Cardiac muscle cell (in vitro differentiated cells and primary cell): ENCODE results near the gene UROC1. TPM values are rescaled to one million over a fixed set of nuclear protein-coding genes. Genes with fewer than 3 reads are reported as not detected.

Experiments
- DNase-seq, 2 donors: peaks; one replicate each; pipeline versions ENCODE4 v3.0.0 to v3.0.0-alpha.2; 2010 to 2017; ENCODE audit warnings: low read depth in 1 of 2, low spot score in 1 of 2
- H3K27ac ChIP-seq: fragments of 200-600 bp; sonication (generic); 2 replicates; pipeline ENCODE4 v1.5.1; 2016
- H3K27me3 ChIP-seq: fragments of 200-600 bp; sonication (generic); 2 replicates; pipeline ENCODE4 v1.6.0; 2016; ENCODE audit warnings: control low read depth
- H3K36me3 ChIP-seq: fragments of 200-600 bp; sonication (generic); 2 replicates; pipeline ENCODE4 v1.5.1; 2016; ENCODE audit warnings: control low read depth
- H3K4me1 ChIP-seq: fragments of 200-600 bp; sonication (generic); 2 replicates; pipeline ENCODE4 v1.8.1; 2017; ENCODE audit warnings: low read depth, mild to moderate bottlenecking, mixed run types
- H3K4me3 ChIP-seq: fragments of 200-600 bp; sonication (generic); 2 replicates; pipeline ENCODE4 v1.5.1; 2016; ENCODE audit warnings: mild to moderate bottlenecking
- H3K9me3 ChIP-seq: fragments of 200-600 bp; sonication (generic); 2 replicates; pipeline ENCODE4 v1.5.1; 2017; ENCODE audit warnings: low read depth, mild to moderate bottlenecking, control low read depth
- polyA plus RNA-seq: library from polyadenylated mRNA; unstranded; fragments of >200 nt; fragmentation: Nextera tagmentation; extraction: Ambion mirVana; gene quantifications from 2 replicates; pipeline ENCODE4 v1.2.1, GENCODE V29; 2016
- total RNA-seq: library from RNA; depleted of rRNA; stranded (reverse); fragments of >200 nt; gene quantifications from 2 replicates; pipeline ENCODE4 v1.2.3, GENCODE V29; 2016
- TF ChIP-seq, protein P1 (sequence below): IDR thresholded peaks from 2 replicates; pipeline ENCODE4 v1.5.1; 2012; ENCODE audit warnings: low read depth, mild to moderate bottlenecking, low read length

The UROC1 gene
- total and polyA plus RNA-seq, 2 experiments from 2014 or later = not detected

GRCh38 chr3:126523745-126524428 is 6.3 kb upstream of the UROC1 start, which contains the start of gene CHST13:
Gene CHST13 (plus strand): TSS chr3:126524155. CDS start chr3:126524333, 178 bp downstream.
- TF ChIP-seq, protein P1, sequence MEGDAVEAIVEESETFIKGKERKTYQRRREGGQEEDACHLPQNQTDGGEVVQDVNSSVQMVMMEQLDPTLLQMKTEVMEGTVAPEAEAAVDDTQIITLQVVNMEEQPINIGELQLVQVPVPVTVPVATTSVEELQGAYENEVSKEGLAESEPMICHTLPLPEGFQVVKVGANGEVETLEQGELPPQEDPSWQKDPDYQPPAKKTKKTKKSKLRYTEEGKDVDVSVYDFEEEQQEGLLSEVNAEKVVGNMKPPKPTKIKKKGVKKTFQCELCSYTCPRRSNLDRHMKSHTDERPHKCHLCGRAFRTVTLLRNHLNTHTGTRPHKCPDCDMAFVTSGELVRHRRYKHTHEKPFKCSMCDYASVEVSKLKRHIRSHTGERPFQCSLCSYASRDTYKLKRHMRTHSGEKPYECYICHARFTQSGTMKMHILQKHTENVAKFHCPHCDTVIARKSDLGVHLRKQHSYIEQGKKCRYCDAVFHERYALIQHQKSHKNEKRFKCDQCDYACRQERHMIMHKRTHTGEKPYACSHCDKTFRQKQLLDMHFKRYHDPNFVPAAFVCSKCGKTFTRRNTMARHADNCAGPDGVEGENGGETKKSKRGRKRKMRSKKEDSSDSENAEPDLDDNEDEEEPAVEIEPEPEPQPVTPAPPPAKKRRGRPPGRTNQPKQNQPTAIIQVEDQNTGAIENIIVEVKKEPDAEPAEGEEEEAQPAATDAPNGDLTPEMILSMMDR = no peak
- H3K36me3 ChIP-seq = no peaks in the 10 kb centered on the region
- DNase-seq = peak; percentile 57 to 89
- no peaks in the 10 kb centered on the region for H3K9me3 ChIP-seq
- peaks cover 32% of the 10 kb centered on the region for H3K27me3 ChIP-seq
- H3K4me3 ChIP-seq = peak within 1 kb of the TSS; percentile 39
- H3K4me1 ChIP-seq = no peaks in the 10 kb centered on the region
- no peak within 1 kb of the TSS for H3K27ac ChIP-seq

GRCh38 chr3:126522363-126522788 is 4.8 kb upstream of the UROC1 start:
- no peak overlapping the region for H3K27ac ChIP-seq
- DNase-seq = peak; percentile 58 to 73
- H3K36me3 ChIP-seq = no peaks in the 10 kb centered on the region
- no peaks in the 10 kb centered on the region for H3K4me1 ChIP-seq
- peaks cover 32% of the 10 kb centered on the region for H3K27me3 ChIP-seq
- H3K4me3 ChIP-seq = no peak overlapping the region
- H3K9me3 ChIP-seq = no peaks in the 10 kb centered on the region
- TF ChIP-seq, protein P1 = peak; percentile 85

- no peaks in the 10 kb centered on the region for H3K36me3 ChIP-seq
- TF ChIP-seq, protein P1 = no peak
- H3K4me3 ChIP-seq = no peak overlapping the region
- no peaks in the 10 kb centered on the region for H3K4me1 ChIP-seq
- H3K27me3 ChIP-seq = peaks cover 32% of the 10 kb centered on the region
- DNase-seq = no peak
- H3K9me3 ChIP-seq = no peaks in the 10 kb centered on the region
- no peak overlapping the region for H3K27ac ChIP-seq
These were observed 3.7 kb upstream of the UROC1 start for GRCh38 chr3:126521122-126521891.

GRCh38 chr3:126519506-126520455 is 2.2 kb upstream of the UROC1 start:
- H3K9me3 ChIP-seq = no peaks in the 10 kb centered on the region
- H3K4me3 ChIP-seq = no peak overlapping the region
- no peaks in the 10 kb centered on the region for H3K4me1 ChIP-seq
- peaks cover 22% of the 10 kb centered on the region for H3K27me3 ChIP-seq
- no peaks in the 10 kb centered on the region for H3K36me3 ChIP-seq
- TF ChIP-seq, protein P1 = no peak
- no peak for DNase-seq
- no peak overlapping the region for H3K27ac ChIP-seq

DNA sequence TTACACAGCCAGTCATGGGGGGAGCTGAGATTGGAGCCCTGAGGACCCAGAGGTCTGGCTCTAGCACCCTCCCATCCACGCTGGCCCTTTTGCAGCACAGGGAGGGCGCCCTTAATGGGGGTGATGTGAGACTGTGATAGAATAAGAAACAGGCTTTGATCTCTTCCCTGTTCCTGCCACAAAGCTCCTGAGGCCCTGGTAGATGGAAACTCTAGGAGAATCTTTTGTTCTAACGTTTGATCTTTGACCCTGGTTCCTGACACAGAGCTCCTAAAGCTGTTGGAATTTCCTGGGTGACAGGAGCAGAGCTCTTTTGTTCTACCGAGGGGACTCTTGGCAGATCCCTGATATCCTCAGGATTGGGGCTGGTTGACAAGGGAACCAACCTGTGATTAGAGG is 1.2 kb upstream of the UROC1 start:
- DNase-seq = no peak
- H3K36me3 ChIP-seq = no peaks in the 10 kb centered on the region
- no peaks in the 10 kb centered on the region for H3K9me3 ChIP-seq
- H3K27me3 ChIP-seq = peaks cover 14% of the 10 kb centered on the region
- no peak overlapping the region for H3K4me3 ChIP-seq
- TF ChIP-seq, protein P1 = no peak
- H3K4me1 ChIP-seq = no peaks in the 10 kb centered on the region
- no peak overlapping the region for H3K27ac ChIP-seq
